ENCODE results near the gene NFAM1. TPM values are rescaled to one million over a fixed set of nuclear protein-coding genes. Genes with fewer than 3 reads are reported as not detected.

The NFAM1 gene
- total and polyA plus RNA-seq, 9 donors = 0.36 to 3.5 (median 0.91) TPM

GRCh38 chr22:42461511-42461910, 29.3 kb upstream of the NFAM1 start:
- H3K27me3 ChIP-seq = no peaks in the 10 kb centered on the region
- WGBS, 3 donors = 69 to 79% (median 74%) methylated on average over 3 of the region's 3 CpGs

GRCh38 chr22:42459287-42460063, 27.3 kb upstream of the NFAM1 start:
- no peak overlapping the region for H3K27ac ChIP-seq
- 7 to 12% (median 8%) methylated on average over 21 of the region's 21 CpGs for WGBS, 3 donors
- intact Hi-C loops (cut with DNase I) = no loop called here
- H3K27me3 ChIP-seq = no peaks in the 10 kb centered on the region
- no peak for DNase-seq
- no peaks in the 10 kb centered on the region for H3K36me3 ChIP-seq
- no peaks in the 10 kb centered on the region for H3K9me3 ChIP-seq
- H3K4me3 ChIP-seq = no peak overlapping the region
- TF ChIP-seq EP300 (IDR thresholded peaks at IDR 0.05) (no peak), CTCF (IDR thresholded peaks at IDR 0.05) (no peak), POLR2A (IDR thresholded peaks at IDR 0.05) (no peak)
- H3K4me1 ChIP-seq (ENCODE audit: insufficient read depth) = no peaks in the 10 kb centered on the region

More at GRCh38 chr22:42461511-42461910, 29.3 kb upstream of the NFAM1 start:
- no peak for TF ChIP-seq EP300 (IDR thresholded peaks at IDR 0.05)
- no peak for TF ChIP-seq POLR2A (IDR thresholded peaks at IDR 0.05)
- no peak for TF ChIP-seq CTCF (IDR thresholded peaks at IDR 0.05)
- no peaks in the 10 kb centered on the region for H3K36me3 ChIP-seq
- no peaks in the 10 kb centered on the region for H3K9me3 ChIP-seq
- no peak overlapping the region for H3K27ac ChIP-seq
- H3K4me1 ChIP-seq (ENCODE audit: insufficient read depth) = no peaks in the 10 kb centered on the region
- no peak overlapping the region for H3K4me3 ChIP-seq
- DNase-seq = no peak
- intact Hi-C loops (cut with DNase I) = no loop called here

- no peak for DNase-seq
- intact Hi-C loops (cut with DNase I) = no loop called here
Observed at GRCh38 chr22:42452916-42453315, 20.7 kb upstream of the NFAM1 start.

GRCh38 chr22:42452456-42452855, 20.3 kb upstream of the NFAM1 start:
- 50 to 62% (median 60%) methylated on average over 11 of the region's 11 CpGs for WGBS, 3 donors
- no peak overlapping the region for H3K27ac ChIP-seq
- H3K4me3 ChIP-seq = no peak overlapping the region
- TF ChIP-seq CTCF (IDR thresholded peaks at IDR 0.05) (no peak), EP300 (IDR thresholded peaks at IDR 0.05) (no peak), POLR2A (IDR thresholded peaks at IDR 0.05) (no peak)
- no peak for DNase-seq
- no peaks in the 10 kb centered on the region for H3K9me3 ChIP-seq
- intact Hi-C loops (cut with DNase I) = no loop called here
- no peaks in the 10 kb centered on the region for H3K4me1 ChIP-seq (ENCODE audit: insufficient read depth)
- no peaks in the 10 kb centered on the region for H3K36me3 ChIP-seq
- H3K27me3 ChIP-seq = no peaks in the 10 kb centered on the region

More at GRCh38 chr22:42452916-42453315, 20.7 kb upstream of the NFAM1 start:
- no peak overlapping the region for H3K27ac ChIP-seq
- no peaks in the 10 kb centered on the region for H3K9me3 ChIP-seq
- H3K36me3 ChIP-seq = no peaks in the 10 kb centered on the region
- H3K4me1 ChIP-seq (ENCODE audit: insufficient read depth) = no peaks in the 10 kb centered on the region
- TF ChIP-seq POLR2A (IDR thresholded peaks at IDR 0.05) (no peak), CTCF (IDR thresholded peaks at IDR 0.05) (no peak), EP300 (IDR thresholded peaks at IDR 0.05) (no peak)
- no peaks in the 10 kb centered on the region for H3K27me3 ChIP-seq
- H3K4me3 ChIP-seq = no peak overlapping the region
- WGBS, 3 donors = 70 to 77% (median 71%) methylated on average over 6 of the region's 6 CpGs
